ENCODE data around the gene FDX2.

FDX2 gene

DNA sequence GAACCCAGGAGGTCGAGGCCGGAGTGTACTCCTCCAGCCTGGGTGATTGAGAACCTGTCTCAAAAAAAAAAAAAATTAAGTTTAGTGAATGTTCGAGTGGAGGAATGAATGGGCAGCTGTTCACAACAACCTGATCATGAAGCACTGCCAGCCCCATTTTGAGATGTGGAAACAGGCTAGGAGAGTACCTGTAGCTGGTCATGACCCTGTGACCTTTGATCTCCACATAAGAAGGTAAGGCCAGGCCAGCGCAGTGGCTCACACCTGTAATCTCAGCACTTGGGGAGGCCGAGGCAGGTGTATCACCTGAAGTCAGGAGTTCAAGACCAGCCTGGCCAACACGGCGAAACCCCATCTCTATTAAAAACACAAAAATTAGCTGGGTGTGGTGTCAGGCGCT, 9.9 kb upstream of the FDX2 start:
- DNase-seq (ENCODE audit: low read depth) = no peak
- no peak overlapping the region for H3K4me3 ChIP-seq (ENCODE audit: low read depth, low read length)
- TF ChIP-seq, protein P1, sequence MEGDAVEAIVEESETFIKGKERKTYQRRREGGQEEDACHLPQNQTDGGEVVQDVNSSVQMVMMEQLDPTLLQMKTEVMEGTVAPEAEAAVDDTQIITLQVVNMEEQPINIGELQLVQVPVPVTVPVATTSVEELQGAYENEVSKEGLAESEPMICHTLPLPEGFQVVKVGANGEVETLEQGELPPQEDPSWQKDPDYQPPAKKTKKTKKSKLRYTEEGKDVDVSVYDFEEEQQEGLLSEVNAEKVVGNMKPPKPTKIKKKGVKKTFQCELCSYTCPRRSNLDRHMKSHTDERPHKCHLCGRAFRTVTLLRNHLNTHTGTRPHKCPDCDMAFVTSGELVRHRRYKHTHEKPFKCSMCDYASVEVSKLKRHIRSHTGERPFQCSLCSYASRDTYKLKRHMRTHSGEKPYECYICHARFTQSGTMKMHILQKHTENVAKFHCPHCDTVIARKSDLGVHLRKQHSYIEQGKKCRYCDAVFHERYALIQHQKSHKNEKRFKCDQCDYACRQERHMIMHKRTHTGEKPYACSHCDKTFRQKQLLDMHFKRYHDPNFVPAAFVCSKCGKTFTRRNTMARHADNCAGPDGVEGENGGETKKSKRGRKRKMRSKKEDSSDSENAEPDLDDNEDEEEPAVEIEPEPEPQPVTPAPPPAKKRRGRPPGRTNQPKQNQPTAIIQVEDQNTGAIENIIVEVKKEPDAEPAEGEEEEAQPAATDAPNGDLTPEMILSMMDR (IDR thresholded peaks at IDR 0.05; ENCODE audit: insufficient read depth, low read depth, low read length, missing control alignments) = no peak

DNA sequence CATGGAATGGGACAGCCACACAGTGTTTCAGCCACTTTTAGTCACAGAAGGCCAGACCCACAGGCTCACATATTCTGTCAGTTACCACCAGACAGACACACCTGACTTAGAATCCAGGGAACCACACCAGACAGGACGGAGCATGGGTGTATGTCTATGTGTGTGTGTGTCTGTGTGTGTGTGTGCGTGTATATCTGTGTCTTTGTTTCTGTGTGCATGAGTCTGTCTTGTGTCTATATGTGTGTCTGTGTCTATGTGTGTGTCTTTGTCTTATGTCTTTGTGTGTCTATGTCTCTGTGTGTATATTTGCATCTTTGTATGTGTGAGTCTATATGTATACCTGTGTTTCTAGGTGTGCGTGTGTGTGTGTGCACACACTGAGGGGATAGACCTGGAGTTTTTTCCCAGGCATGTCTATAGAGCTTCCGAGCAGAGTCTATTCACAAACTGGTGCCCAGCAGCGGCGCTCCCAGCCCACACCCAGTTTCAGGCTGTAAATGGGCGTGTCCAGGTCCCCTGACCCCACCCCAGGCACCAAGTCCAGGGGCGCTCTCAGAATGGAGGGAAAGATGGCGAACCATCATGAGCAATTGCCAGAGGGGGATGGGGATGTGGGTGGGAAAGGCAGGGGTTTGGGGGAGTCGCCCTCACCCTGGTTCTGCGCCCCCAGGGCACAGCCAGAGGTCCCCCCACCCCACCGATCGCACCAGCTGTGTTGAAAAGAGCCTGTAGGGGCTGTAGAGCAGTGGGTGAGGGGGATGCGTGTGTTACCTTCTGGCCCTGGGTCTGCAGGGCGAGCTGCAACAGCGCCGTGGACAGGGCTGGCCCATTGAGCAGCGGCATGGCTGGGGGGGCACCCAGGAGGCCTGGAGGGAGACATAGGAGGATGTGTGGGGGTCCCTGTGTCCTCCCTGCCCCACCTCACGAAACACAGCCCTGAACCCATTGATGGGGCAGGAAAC, 6.3 kb upstream of the FDX2 start:
- no peak for DNase-seq (ENCODE audit: low read depth)
- TF ChIP-seq, protein P1 (IDR thresholded peaks at IDR 0.05; ENCODE audit: insufficient read depth, low read depth, low read length, missing control alignments) = no peak
- no peak overlapping the region for H3K4me3 ChIP-seq (ENCODE audit: low read depth, low read length)

DNA sequence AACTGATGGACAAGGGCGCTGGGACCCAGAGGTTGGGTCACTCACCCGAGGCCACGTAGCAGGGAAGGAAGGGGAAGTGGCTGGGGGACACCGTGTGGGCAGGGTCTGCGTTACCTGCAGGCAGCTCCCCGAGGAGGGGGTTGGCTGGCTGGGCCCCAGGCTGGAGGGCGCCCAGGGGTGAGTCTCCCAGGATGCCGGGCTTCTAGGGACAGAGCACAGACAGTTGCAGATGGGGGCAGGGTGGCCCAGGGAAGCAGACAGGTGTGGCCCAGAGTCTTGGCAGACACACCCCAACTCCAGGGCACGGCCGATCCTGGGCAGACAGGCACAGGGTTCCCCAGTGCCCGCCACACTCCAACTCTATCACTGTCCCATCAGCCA, 5.6 kb upstream of the FDX2 start:
- no peak overlapping the region for H3K4me3 ChIP-seq (ENCODE audit: low read depth, low read length)
- DNase-seq (ENCODE audit: low read depth) = no peak
- TF ChIP-seq, protein P1 (IDR thresholded peaks at IDR 0.05; ENCODE audit: insufficient read depth, low read depth, low read length, missing control alignments) = no peak

DNA sequence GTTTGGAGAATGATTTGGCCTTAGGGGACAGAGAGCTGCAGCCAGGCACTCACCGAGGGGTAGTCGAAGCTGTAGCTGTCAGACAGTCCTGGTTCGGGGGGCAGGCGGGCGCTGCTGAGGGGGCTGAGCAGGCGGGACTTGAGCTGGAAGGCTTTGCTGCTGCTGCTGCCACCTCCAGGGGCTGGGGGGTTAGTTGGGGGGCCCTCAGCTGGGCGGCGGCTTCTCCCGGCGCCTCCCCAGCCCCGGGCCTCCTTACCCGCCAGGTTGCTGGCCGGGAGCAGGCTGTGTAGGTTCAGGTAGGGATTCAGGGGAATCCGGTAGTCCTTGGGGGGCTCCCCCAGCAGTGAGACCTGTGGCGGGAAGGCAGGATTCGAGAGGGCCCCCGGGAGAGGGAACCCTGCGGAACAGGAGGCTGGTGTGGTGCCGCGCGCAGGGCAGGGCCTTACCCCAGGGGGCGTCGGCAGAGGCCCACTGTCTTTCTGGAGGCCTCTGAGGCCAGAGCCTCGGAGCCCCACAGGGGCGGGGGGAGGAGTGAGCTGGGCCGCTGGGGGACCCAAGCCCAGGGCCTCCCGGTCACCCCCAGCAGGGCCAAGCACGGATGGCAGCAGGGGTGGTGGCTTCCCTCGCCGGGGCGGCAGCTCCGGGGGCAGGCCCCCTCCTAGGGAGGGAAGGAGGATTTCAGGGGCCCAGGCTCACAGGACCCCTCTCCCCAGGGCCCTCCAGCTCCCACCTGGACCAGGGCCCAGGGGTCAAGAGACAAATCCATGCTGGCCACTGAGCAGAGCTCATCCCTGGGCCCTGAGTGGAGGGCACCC, 5.0 kb upstream of the FDX2 start:
- no peak for DNase-seq (ENCODE audit: low read depth)
- no peak overlapping the region for H3K4me3 ChIP-seq (ENCODE audit: low read depth, low read length)
- TF ChIP-seq, protein P1 (IDR thresholded peaks at IDR 0.05; ENCODE audit: insufficient read depth, low read depth, low read length, missing control alignments) = no peak

DNA sequence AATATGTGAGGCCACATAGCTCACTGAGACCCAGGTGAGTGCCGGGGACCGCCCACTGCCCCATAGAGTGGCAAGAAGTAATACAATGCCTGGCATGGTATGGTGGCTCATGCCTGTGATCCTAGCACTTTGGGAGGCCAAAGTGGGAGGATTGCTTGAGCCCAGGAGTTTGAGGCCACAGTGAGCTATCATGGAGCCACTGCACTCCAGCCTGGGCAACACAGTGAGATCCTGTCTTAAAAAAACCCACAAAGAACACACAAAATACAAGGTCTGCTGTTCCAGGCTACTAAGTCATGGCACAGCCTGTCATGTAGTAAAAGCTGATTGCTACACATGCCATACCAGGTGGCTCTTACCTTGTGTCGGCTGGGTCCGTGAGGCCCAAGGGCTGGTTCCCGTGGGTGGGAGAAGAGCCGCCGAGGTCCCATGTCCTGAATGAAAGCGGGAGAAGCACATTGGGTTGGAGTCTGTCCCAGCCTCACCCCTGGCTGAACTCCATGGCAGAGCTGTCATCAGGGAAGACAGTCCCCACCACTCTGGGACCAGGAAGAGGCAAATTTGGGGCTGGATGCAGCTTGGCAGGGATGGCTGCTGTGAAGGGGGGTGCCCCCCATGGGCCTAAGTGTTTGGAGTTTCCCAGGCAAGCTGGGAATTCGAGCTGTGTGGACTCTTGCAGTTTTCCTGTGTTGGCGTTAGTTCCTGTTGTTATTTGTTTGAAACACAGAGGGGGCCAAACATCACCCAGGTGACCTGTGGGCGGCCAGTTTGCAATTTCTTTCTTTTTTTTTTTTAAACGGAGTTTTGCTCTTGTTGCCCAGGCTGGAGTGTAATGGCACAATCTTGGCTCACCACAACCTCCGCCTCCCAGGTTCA, 3.2 kb upstream of the FDX2 start:
- no peak overlapping the region for H3K4me3 ChIP-seq (ENCODE audit: low read depth, low read length)
- TF ChIP-seq, protein P1 (IDR thresholded peaks at IDR 0.05; ENCODE audit: insufficient read depth, low read depth, low read length, missing control alignments) = no peak
- no peak for DNase-seq (ENCODE audit: low read depth)

DNA sequence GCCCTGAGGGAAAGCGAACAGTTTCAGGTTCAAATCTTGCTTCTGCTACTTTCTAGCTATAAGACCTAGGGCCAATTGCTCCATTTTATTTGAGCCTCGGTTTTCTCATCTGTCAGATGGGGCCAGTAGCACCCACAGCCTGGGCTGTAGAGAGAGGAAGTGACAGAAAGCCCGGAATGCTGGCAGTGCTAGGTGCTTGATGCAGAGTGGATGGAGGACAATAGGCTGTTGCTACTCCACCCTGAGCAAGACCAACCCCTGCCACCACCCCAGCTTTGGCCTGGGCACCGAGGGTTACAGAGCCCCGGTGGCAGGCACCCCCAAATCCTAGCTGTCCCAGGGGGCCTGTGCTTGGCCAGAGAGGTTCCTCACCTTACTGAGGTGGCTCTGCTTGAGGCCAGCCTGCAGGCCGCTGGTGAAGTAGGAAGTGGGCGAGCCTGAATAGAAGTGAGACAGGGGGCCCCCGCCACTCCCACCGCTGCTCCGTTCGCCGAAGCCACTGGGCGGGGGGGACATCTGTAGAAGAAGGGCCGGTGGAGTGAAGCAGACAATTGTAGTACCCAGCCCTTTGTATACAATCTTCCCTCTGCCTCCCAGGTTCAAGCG, 2.1 kb upstream of the FDX2 start:
- no peak overlapping the region for H3K4me3 ChIP-seq (ENCODE audit: low read depth, low read length)
- TF ChIP-seq, protein P1 (IDR thresholded peaks at IDR 0.05; ENCODE audit: insufficient read depth, low read depth, low read length, missing control alignments) = no peak
- no peak for DNase-seq (ENCODE audit: low read depth)

All from GM12865 (cell line).